Glomerular endothelial cell (primary cell): ENCODE data around the gene ARHGAP6. TPM values are rescaled to one million over a fixed set of nuclear protein-coding genes. Genes with fewer than 3 reads are reported as not detected.
"Not testable (repeated sequence)": the region's sequence is repeated elsewhere in the genome, so short reads cannot be mapped to it uniquely, and the experiment has no call there.

Source experiments
- DNase-seq: peaks from one replicate; pipeline ENCODE4 v3.0.0-alpha.2; 2011; ENCODE audit warnings: low read depth, low spot score; ENCODE audit errors: extremely low read depth
- total RNA-seq: library from RNA; depleted of rRNA; stranded (reverse); fragments of >200 nt; gene quantifications from 2 replicates; pipeline ENCODE4 v1.2.3, GENCODE V29; 2015

ARHGAP6 gene
- total RNA-seq, 1 donor from 2014 or later = 1.7 TPM

- no peak for DNase-seq
These were observed 18.6 kb downstream of the ARHGAP6 start for GRCh38 chrX:11647138-11647537.

GRCh38 chrX:11641349-11642065 is 24.2 kb downstream of the ARHGAP6 start:
- DNase-seq = no peak

DNA sequence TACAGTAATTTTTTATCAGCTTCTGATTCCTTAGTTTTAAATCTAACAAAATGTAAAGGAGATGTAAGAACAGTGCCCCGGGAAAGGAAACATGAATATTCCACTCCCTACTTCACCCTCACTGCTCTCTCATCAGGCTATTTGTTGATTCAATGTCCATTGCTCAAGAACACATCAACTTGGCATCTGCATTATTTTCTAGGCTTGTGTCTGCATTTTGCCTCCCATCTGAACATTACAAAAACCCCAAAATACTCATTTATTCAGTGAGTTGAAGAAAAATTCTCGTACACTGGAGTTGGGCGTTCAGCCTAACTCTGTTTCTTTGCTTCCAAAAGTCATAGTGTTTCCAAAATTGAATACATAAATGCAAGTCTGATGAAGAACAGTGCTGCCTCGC is 25.6 kb downstream of the ARHGAP6 start:
- no peak for DNase-seq

- DNase-seq = no peak
These were observed 33.0 kb downstream of the ARHGAP6 start for GRCh38 chrX:11632732-11633131.

DNA sequence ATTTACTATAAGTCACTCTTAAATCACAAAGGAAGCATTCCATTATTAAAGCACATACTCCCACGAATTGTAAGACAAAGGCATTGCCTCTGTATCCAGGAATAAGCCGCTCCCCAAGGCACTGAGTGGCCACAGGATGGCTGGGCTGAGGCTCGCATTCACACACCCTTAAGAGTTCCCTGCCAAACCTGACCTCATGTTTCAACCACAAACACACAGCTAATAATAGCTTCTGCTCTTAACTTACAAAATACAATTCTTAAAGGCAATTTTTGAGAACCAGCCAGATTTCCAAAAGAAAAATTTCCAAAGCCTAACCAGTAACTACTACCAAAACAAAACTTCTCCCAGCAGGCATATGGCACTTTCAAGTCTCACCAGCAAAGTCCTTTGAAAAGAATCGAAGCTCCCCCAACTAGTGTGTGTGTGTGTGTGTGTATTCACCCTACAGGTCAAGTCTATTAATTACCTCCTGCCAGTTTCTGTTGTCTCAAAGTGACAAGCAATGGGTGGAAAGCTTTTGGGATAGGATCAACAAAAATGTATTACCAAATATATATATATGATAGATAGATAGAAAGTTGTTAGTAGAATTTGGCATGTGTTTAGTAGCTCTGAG is 36.0 kb downstream of the ARHGAP6 start:
- DNase-seq = no peak

GRCh38 chrX:11628399-11628798 is 37.3 kb downstream of the ARHGAP6 start:
- DNase-seq = no peak

DNA sequence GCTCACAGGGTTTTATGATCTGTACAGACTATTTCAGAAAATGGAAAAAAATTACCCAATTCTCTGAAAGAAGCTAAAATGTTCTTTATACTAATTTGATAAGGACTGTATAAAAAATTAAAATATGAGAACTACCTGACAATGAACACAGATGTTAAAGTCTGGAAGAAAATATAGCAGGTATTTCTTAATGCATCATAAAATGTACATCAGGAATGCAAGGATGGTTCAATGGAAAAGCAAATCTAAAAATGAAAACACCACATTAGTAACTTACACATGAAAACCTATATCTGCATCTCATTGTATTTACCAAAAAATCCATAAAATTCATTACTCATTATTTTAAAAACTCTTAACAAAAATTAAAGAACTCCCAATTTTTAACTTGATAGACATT is 39.4 kb downstream of the ARHGAP6 start:
- DNase-seq = no peak

DNA sequence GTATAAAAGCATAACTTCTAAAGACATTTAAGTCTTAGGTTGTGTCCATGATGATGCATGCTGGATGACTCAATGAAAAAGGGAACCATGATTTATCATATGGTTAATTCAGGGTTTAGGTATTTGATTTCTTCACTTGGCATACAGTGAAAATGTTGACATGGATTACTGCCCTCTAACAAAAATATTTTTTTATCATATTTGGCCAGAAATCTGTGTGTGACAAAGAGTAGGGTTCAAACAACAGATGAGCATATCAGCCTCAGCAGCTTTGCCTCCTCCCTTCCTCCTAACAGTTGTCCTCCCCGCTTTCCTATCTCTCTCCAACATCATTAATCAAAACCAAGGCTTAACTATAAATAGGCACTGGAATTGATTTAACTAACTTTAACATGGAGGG is 46.3 kb downstream of the ARHGAP6 start:
- DNase-seq = no peak

DNA sequence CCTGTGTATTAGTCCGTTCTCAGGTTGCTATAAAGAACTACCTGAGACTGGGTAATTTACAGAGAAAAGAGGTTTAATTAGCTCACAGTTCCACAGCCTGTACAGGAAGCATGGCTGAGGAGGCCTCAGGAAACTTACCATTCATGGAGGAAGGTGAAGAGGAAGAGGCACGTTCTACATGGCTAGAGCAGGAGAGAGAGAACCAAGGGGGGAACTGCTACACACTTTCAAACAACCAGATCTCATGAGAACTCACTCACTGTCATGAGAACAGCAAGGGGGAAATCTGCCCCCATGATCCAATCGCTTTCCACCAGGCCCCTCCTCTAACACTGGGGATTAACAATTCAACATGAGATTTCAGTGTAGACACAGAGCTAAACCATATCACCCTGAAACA is 51.5 kb downstream of the ARHGAP6 start:
- not testable (repeated sequence) for DNase-seq

DNA sequence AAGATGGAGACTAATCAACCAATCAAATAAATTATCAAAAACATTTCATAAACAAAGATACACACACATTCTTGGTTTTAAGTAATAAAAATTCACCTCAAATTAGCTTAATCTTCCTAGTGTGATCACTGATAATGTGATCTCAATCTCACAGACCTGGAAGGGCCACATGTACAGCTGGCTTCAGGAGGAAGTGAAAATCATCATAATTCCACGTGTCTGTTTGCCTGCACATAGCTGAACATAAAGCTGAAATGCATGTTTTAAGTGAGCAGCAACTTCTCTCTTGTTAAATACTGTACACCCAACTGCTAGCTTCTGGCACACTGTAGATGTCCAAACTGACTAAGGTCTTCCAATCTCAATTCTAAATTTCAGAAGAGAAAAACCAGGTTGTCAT is 53.8 kb downstream of the ARHGAP6 start:
- no peak for DNase-seq

- DNase-seq = no peak
These were observed 54.6 kb downstream of the ARHGAP6 start for GRCh38 chrX:11611161-11611560.

DNA sequence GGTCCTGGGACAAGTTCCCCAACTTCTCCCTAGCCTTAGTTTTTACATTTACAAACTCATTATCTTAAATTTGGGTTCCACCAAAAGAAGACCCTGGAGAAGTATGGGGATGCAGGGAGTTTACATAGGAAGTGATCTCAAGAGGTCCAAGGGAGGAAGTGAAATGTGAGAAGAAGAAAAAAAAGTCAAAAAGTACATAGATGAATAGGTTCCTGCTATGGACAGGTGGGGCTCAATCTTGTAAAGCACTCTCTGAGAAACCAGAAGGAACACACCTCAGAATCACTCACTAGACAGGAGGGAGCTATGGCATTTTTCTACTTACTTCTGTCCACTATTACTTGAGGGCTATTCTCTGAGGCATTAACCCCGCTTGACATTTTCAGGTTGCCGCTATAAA is 56.6 kb downstream of the ARHGAP6 start:
- DNase-seq = no peak

GRCh38 chrX:11606408-11606807 is 59.3 kb downstream of the ARHGAP6 start:
- no peak for DNase-seq

DNA sequence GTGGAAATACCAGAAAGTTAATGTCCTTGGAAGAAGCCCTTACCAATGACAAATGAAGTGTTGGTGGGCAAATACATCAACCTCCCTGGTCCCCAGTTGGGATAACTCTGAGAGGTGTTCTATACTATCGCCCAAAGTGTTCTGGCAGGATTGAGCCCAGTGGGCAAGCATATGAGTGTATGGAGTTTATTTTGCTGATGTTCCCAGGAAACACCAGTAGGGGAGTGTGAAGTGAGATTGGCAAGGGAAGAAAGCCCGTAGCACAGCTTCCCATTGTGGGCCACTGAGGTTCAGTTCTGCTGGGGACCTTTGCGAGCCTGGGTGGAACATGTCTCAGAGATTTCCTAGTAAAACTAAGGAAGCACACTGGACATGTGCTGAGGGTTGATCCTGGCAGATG is 65.1 kb downstream of the ARHGAP6 start:
- no peak for DNase-seq

GRCh38 chrX:11597479-11597878 is 68.2 kb downstream of the ARHGAP6 start:
- DNase-seq = no peak

DNA sequence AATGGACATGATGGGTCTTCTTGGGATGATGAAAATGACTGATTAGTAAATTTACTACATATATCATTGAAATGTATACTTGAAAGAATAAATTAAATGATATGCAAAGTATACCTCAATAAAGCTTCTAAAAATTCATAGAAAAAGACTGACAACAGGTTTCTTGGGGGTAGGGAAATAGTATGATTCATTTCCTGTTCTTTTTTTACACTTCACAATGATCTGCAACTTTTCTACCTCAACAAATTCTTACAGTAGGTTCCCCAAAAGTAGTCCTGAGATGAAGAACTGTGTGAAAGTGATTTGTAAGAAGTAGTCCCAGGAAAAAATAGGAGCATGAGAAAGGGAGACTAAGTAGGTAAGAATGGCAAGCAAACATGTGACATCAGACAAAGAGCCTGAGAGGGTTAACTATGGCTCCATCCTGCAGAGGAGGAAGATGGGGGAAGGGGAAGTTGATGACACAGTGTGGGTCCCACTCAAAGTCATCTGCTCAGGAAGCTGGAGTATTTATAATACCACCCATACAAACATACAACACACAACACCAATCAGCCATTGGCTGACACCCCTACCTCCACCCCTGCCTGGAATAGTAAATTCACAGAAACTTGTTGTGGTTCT is 73.9 kb downstream of the ARHGAP6 start:
- no peak for DNase-seq

GRCh38 chrX:11589641-11590040 is 76.1 kb downstream of the ARHGAP6 start:
- no peak for DNase-seq

DNA sequence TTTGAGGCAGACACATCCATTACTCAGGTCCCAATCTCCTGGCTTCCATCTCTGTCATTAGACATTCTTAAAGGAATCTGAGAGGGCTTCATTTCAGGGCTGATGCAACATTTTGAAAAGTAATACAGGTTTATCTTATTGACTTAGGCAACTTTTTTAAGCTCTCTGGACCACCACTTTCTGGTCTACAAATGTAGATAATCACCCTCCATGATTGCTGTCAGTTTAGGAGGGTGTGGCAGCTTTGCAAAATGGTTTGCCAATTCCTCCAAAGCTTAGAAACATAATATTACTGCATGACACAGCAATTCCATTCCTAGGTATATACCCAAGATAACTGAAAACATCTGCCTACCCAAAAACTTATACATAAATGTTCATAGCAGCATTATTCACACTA is 77.6 kb downstream of the ARHGAP6 start:
- DNase-seq = no peak

GRCh38 chrX:11585174-11585573 is 80.5 kb downstream of the ARHGAP6 start:
- DNase-seq = no peak

- DNase-seq = no peak
These were observed 84.9 kb downstream of the ARHGAP6 start for GRCh38 chrX:11580789-11581188.

- DNase-seq = no peak
These were observed 85.8 kb downstream of the ARHGAP6 start for GRCh38 chrX:11579636-11580600.
